SH-SY5Y (cell line): ENCODE results near the gene CCNY.

Experiments
- GATA2 ChIP-seq: IDR thresholded peaks from 2 replicates; pipeline ENCODE4 v1.6.1; 2011; ENCODE audit warnings: mild to moderate bottlenecking, low read depth, low read length
- GATA3 ChIP-seq: IDR thresholded peaks from 2 replicates; pipeline ENCODE4 v1.6.1; 2011; ENCODE audit warnings: low read depth, mild to moderate bottlenecking, low read length, moderate library complexity

- TF ChIP-seq GATA3 = no peak
- no peak for TF ChIP-seq GATA2
These were observed 61.6 kb downstream of the CCNY start for GRCh38 chr10:35397953-35398352.
